ENCODE measurements around the gene SIGLEC14. TPM values are rescaled to one million over a fixed set of nuclear protein-coding genes. Genes with fewer than 3 reads are reported as not detected.

SIGLEC14 gene
- total RNA-seq, 2 experiments from 2014 or later = not detected

DNA sequence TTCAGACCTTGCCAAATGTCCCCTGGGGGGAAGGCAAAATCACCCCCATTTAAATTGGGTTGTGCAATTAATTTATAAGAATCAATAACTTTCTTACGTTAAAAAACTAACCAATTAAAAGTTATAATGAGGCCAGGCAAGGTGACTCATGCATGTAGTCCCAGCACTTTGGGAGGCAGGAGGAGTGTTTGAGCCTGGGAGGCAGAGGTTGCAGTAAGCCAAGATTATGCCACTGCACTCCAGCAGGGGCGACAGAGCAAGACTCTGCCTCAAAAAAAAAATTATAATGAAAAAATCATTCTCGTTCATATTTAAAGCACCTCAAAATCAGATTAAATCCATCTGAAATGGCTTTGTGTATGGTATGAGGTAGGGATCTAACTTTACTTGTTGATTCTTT, 18.4 kb upstream of the SIGLEC14 start:
- H3K9me2 ChIP-seq (ENCODE audit: insufficient read depth, low read length) = no peaks in the 10 kb centered on the region
- no peaks in the 10 kb centered on the region for H3K36me3 ChIP-seq (ENCODE audit: insufficient read depth, low read length)
- no peak overlapping the region for H3K4me2 ChIP-seq (ENCODE audit: low read length)
- no peak overlapping the region for H3K4me3 ChIP-seq (ENCODE audit: low read depth, low read length, poor library complexity, severe bottlenecking)
- H2AFZ ChIP-seq (ENCODE audit: low read length) = no peak overlapping the region
- H3K4me1 ChIP-seq (ENCODE audit: insufficient read depth, low read length, poor library complexity, severe bottlenecking) = no peaks in the 10 kb centered on the region
- DNase-seq (ENCODE audit: low spot score) = no peak
- H3K27ac ChIP-seq (ENCODE audit: low read depth, low read length, poor library complexity, severe bottlenecking) = no peak overlapping the region
- ChIA-PET POLR2A (no interaction called here), CTCF (ENCODE audit: unreplicated experiment) (no interaction called here)
- no peaks in the 10 kb centered on the region for H3K79me2 ChIP-seq (ENCODE audit: insufficient read depth, low read depth, low read length)
- H4K20me1 ChIP-seq (ENCODE audit: insufficient read depth, low read length) = no peaks in the 10 kb centered on the region
- TF ChIP-seq, protein P1, sequence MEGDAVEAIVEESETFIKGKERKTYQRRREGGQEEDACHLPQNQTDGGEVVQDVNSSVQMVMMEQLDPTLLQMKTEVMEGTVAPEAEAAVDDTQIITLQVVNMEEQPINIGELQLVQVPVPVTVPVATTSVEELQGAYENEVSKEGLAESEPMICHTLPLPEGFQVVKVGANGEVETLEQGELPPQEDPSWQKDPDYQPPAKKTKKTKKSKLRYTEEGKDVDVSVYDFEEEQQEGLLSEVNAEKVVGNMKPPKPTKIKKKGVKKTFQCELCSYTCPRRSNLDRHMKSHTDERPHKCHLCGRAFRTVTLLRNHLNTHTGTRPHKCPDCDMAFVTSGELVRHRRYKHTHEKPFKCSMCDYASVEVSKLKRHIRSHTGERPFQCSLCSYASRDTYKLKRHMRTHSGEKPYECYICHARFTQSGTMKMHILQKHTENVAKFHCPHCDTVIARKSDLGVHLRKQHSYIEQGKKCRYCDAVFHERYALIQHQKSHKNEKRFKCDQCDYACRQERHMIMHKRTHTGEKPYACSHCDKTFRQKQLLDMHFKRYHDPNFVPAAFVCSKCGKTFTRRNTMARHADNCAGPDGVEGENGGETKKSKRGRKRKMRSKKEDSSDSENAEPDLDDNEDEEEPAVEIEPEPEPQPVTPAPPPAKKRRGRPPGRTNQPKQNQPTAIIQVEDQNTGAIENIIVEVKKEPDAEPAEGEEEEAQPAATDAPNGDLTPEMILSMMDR (conservative IDR thresholded peaks at IDR 0.05; ENCODE audit: low read length) = peak; percentile 55
- TF ChIP-seq EZH2phosphoT487 (IDR thresholded peaks at IDR 0.05; ENCODE audit: borderline replicate concordance, low read depth, low read length) = no peak
- BruUV-seq (replicated peaks) = no TSS peak
- intact Hi-C loops (cut with micrococcal nuclease; ENCODE audit: unreplicated experiment) = loop anchor here (5.0 kb wide), 1 partner anchor 112 kb away; no protein-coding TSS in a partner anchor
- no peaks in the 10 kb centered on the region for H3K9me3 ChIP-seq (ENCODE audit: low read length)

DNA sequence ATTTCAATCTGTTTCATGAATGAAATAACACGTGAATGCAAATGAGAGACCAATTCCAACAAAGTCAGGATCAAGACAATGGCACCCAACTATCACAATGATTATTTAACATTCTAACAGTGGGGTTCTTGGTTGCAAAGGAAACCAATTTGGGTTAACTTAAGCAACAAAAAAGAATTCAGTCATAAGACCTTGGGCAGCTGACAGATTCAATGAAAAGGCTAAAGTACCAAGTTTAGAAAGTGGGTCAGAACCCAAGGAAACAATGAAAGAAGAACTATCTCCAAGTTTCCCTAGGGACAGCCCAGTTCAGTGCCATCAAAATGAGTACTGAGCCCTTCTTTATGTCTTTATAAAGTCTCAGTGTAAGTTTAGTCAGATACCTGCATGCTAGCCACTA, 17.5 kb upstream of the SIGLEC14 start:
- no peaks in the 10 kb centered on the region for H3K4me1 ChIP-seq (ENCODE audit: insufficient read depth, low read length, poor library complexity, severe bottlenecking)
- H3K79me2 ChIP-seq (ENCODE audit: insufficient read depth, low read depth, low read length) = no peaks in the 10 kb centered on the region
- no peak overlapping the region for H3K4me2 ChIP-seq (ENCODE audit: low read length)
- H3K9me2 ChIP-seq (ENCODE audit: insufficient read depth, low read length) = no peaks in the 10 kb centered on the region
- no TSS peak for BruUV-seq (replicated peaks)
- H3K27ac ChIP-seq (ENCODE audit: low read depth, low read length, poor library complexity, severe bottlenecking) = no peak overlapping the region
- no peak for DNase-seq (ENCODE audit: low spot score)
- POLR2A ChIA-PET = no interaction called here
- no peaks in the 10 kb centered on the region for H4K20me1 ChIP-seq (ENCODE audit: insufficient read depth, low read length)
- intact Hi-C loops (cut with micrococcal nuclease; ENCODE audit: unreplicated experiment) = loop anchor here (5.0 kb wide), 1 partner anchor 113 kb away; no protein-coding TSS in a partner anchor
- H3K4me3 ChIP-seq (ENCODE audit: low read depth, low read length, poor library complexity, severe bottlenecking) = no peak overlapping the region
- H3K9me3 ChIP-seq (ENCODE audit: low read length) = no peaks in the 10 kb centered on the region
- no peak for TF ChIP-seq EZH2phosphoT487 (IDR thresholded peaks at IDR 0.05; ENCODE audit: borderline replicate concordance, low read depth, low read length)
- TF ChIP-seq, protein P1 (conservative IDR thresholded peaks at IDR 0.05; ENCODE audit: low read length) = no peak
- H3K36me3 ChIP-seq (ENCODE audit: insufficient read depth, low read length) = no peaks in the 10 kb centered on the region
- no peak overlapping the region for H2AFZ ChIP-seq (ENCODE audit: low read length)
- CTCF ChIA-PET (ENCODE audit: unreplicated experiment) = no interaction called here

- H3K79me2 ChIP-seq (ENCODE audit: insufficient read depth, low read depth, low read length) = no peaks in the 10 kb centered on the region
- no peaks in the 10 kb centered on the region for H3K4me1 ChIP-seq (ENCODE audit: insufficient read depth, low read length, poor library complexity, severe bottlenecking)
- intact Hi-C loops (cut with micrococcal nuclease; ENCODE audit: unreplicated experiment) = loop anchor here (5.0 kb wide), 1 partner anchor 114 kb away; no protein-coding TSS in a partner anchor
- no peak overlapping the region for H2AFZ ChIP-seq (ENCODE audit: low read length)
- no peak overlapping the region for H3K4me3 ChIP-seq (ENCODE audit: low read depth, low read length, poor library complexity, severe bottlenecking)
- H3K9me3 ChIP-seq (ENCODE audit: low read length) = no peaks in the 10 kb centered on the region
- no peak overlapping the region for H3K27ac ChIP-seq (ENCODE audit: low read depth, low read length, poor library complexity, severe bottlenecking)
- CTCF ChIA-PET (ENCODE audit: unreplicated experiment) = no interaction called here
- POLR2A ChIA-PET = no interaction called here
- BruUV-seq (replicated peaks) = no TSS peak
- H3K9me2 ChIP-seq (ENCODE audit: insufficient read depth, low read length) = no peaks in the 10 kb centered on the region
- no peak for DNase-seq (ENCODE audit: low spot score)
- no peak for TF ChIP-seq EZH2phosphoT487 (IDR thresholded peaks at IDR 0.05; ENCODE audit: borderline replicate concordance, low read depth, low read length)
- TF ChIP-seq, protein P1 (conservative IDR thresholded peaks at IDR 0.05; ENCODE audit: low read length) = no peak
- H3K36me3 ChIP-seq (ENCODE audit: insufficient read depth, low read length) = no peaks in the 10 kb centered on the region
- H4K20me1 ChIP-seq (ENCODE audit: insufficient read depth, low read length) = no peaks in the 10 kb centered on the region
- H3K4me2 ChIP-seq (ENCODE audit: low read length) = no peak overlapping the region
These were observed 17.0 kb upstream of the SIGLEC14 start for GRCh38 chr19:51663650-51664049.

All from OCI-LY7 (cell line).